Kidney tubule cell (primary cell): ENCODE data around the gene ATRX.
"Not testable (repeated sequence)": the region's sequence is repeated elsewhere in the genome, so short reads cannot be mapped to it uniquely, and the experiment has no call there.

Experiments used
- DNase-seq: peaks from one replicate; pipeline ENCODE4 v3.0.0-alpha.2; 2018; ENCODE audit warnings: low spot score

Gene ATRX

GRCh38 chrX:77622672-77623071, 163.3 kb downstream of the ATRX start:
- no peak for DNase-seq

GRCh38 chrX:77622233-77622632, 163.8 kb downstream of the ATRX start:
- no peak for DNase-seq

- not testable (repeated sequence) for DNase-seq
These were observed 164.6 kb downstream of the ATRX start for GRCh38 chrX:77621453-77621852.

DNA sequence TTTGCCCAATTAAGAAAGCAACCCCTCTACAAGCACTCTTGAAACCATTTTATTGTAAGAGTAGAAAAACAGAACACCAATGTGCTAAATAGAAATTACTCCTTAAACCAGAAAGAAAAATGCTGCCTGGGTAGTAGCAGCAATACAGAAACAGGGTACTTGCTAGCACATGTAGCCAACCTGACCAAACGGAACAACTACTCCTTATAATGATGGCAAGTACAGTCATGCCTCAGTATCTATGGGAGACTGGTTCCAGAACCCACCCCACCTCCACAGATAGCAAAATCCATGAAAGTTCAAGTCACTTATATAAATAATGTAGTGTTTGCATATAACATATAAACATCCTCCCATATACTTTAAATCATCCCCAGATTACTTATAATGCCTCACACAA, 168.8 kb downstream of the ATRX start:
- DNase-seq: no peak

DNA sequence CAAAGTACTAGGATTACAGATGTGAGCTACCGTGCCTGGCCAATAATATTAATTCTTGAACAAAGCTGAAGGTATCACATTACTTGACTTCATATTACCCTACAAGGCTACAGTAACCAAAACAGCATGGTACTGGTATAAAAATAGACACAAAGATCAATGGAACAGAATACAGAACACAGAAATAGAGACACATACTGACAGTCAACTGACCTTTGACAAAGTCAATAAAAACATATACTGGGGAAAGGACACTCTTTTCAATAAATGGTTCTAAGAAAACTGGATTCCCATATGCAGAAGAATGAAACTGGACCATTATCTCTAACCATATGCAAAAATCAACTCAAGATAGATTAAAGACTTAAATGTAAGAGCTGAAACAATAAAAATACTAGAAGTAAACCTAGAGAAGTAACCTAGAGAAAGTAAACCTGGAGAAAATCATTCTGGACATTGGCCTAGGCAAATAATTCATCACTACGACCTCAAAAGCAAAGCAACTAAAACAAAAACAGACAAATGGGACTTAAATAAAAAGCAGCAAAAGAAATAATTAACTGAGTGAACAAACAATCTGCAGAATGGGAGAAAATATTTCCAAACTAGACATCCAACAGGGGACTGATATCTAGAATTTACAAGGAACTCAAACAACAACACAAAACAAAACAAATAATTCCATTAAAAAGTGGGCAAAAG, 182.2 kb downstream of the ATRX start:
- no peak for DNase-seq

DNA sequence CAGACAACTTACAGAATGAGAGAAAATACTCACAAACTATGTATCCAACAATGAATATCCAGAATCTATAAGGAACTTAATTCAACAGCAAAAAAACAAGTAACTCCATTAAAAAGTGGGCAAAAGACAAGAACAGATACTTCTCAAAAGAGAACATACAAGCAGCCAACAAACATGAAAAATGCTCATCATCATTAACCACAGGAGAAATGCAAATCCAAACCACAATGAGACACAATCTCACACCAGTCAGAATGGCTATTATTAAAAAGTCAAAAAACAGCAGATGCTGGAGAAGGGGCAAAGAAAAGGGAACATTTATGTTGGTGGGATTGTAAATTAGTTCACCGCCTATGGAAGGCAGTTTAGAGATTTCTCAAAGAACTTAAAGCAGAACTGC, 188.5 kb downstream of the ATRX start:
- no peak for DNase-seq

- DNase-seq: peak; percentile 40
These were observed 188.9 kb downstream of the ATRX start for GRCh38 chrX:77597090-77597489.

DNA sequence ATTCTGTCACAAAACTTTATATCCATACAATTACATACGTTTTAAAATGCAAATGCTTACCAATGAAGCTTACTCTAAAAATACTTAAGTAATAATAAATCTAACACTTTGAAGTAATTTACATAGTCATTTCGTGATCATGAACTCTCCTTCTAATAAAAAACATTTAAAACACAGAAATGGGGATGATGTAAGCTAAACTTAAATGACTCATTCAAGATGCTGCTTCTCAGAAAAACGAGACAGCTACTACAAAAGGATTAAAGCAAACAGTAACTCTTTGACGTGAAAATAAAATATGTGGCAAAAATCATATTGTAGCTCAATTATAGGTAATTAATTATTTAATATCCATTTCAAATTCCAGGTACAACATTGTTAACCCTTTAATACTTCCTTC, 190.2 kb downstream of the ATRX start:
- DNase-seq: no peak

DNA sequence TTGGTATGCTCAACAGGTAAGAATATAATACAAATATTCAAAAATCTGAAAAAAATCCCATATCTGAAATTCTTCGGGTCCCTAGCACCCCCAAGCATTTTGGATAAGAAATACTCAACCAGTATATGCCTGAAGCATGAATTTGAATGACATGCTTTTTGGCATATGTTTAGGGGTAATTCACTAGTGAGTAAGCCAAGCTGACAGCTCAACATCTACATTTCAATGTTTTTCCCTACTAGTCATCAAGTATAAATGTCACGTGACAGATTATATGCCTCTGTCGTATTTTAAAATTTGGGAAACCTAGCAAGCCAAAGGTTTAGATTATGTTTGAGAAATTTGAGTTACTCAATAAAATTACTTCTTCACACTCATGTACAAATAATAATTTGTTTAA, 213.7 kb downstream of the ATRX start:
- DNase-seq: no peak

DNA sequence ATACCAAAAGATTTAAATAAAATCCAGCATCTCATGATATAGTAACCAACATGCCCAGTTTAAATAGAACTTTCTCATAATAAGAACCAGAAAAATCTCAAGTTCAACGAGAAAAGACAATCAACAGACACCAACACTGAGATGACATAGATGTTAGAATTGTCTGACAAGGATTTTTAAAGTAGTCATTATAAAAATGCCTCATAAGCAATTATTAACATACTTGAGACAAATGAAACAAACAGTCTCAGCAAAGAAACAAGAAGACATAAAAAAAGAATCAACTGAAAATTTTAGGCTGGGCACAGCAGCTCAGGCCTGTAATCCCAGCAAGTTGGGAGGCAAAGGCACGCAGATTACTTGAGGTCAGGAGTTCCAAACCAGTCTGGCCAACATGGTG, 220.7 kb downstream of the ATRX start:
- DNase-seq: no peak

DNA sequence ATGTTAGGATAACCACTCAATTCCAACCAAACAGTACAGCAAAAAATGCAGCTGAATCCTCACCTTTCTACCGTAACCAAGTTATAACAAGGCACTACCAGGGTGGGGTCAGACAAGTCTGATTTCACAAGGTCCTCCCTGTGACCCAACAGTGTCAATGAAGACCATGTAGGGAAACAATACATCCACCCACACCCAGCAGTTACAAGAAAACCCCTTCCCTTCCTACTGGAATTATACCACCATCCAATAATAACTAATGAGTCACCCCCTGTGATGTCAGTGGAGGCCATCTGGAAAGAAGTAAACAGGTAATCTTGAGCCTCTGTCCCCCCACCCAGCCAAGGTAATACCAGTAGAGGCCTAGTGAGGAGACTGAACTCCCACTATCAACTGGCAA, 221.2 kb downstream of the ATRX start:
- peak; percentile 13 for DNase-seq

DNA sequence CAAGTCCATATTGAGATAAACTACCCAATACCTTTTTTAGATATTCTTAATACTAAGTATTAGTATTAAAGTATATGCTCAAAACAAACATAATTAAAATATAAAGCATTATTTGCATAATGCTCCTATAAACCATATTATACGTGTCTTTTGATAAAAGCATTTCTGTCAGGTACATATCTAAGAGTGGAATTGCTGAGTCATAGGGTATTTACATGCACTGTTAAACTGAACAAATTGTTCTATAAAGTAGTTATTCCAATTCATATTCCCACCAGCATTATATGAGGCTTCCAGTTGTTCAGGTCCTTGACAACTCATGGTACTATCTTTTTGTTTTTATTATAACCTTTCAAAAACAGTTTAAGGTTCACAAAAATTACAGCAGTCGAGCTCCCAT, 224.6 kb downstream of the ATRX start:
- DNase-seq: no peak

- DNase-seq: no peak
These were observed 229.7 kb downstream of the ATRX start for GRCh38 chrX:77556276-77556675.

DNA sequence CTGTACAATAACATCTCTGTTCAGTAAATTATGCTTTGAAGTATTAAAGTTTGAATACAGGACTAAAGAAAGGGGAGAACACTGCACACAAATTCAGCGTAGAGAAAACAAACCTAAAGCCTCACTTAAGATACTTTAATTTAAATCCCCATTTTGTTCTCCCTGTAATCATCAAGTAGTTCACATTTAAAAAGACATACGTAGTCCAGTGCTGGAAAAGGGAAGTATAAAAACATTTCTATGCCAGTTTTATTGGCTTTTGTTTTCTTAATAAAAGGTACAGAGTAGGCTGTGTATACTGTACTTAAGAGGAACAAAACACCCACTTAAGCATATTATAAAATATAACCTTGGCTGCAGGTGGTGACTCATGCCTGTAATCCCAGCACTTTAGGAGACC, 237.3 kb downstream of the ATRX start:
- no peak for DNase-seq

DNA sequence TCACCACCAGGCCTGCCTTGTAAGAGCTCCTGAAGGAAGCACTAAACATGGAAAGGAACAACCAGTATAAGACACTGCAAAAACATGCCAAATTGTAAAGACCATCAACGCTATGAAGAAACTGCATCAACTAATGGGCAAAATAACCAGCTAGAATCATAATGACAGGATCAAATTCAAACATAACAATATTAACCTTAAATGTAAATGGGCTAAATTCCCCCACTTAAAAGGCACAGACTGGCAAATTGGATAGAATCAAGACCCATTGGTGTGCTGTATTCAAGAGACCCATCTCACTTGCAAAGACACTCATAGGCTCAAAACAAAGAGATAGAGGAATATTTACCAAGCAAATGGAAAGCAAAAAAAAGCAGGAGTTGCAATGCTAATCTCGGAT, 246.2 kb downstream of the ATRX start:
- DNase-seq: not testable (repeated sequence)

DNA sequence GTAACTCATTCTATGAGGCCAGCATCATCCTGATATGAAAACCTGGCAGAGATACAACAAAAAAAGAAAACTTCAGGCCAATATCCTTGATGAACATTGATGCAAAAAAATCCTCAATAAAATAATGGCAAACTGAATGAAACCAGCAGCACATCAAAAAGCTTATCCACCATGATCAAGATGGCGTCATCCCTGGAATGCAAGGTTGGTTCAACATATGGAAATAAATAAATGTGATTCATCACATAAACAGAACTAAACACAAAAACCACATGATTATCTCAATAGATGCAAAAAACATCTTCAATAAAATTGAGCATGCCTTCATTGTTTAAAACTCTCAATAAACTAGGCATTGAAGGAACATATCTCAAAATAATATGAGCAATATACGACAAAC, 254.8 kb downstream of the ATRX start:
- DNase-seq: not testable (repeated sequence)

GRCh38 chrX:77528034-77528433, 258.0 kb downstream of the ATRX start:
- DNase-seq: no peak

DNA sequence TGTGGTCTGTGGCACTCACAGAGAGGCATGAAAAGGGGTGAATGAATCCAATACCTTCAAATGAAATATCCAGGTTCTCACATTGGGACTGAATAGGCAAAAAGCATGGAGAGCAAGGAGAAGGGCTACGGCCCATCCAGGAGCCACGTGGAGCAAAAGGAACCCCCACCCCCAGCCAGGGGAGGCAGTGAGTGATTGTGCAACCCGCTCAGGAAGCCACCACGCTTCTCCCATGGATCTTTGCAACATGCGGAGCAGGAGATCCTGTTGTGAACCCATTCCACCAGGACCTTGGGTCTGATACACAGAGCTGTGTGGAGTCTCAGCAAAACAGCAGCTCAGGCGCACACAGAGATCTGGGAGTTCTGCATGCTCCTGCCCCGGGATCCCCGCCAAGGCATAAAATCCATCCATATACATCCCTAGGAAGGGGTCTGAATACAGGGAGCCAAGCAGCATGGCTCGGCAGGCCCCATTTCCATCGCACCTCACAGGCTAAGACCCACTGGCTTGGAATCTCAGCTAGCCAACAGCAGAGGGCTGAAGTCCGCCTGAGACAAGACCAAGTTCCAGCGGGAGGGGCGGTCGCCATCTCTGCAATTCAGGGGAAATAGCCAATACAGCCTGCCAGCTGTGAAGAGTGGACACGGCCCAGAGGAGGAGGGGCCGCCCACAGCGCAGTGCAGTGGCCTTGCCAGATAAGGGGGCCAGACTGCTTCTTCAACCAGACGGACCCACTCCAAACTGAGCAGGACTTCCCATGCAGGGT, 258.6 kb downstream of the ATRX start:
- DNase-seq: no peak

DNA sequence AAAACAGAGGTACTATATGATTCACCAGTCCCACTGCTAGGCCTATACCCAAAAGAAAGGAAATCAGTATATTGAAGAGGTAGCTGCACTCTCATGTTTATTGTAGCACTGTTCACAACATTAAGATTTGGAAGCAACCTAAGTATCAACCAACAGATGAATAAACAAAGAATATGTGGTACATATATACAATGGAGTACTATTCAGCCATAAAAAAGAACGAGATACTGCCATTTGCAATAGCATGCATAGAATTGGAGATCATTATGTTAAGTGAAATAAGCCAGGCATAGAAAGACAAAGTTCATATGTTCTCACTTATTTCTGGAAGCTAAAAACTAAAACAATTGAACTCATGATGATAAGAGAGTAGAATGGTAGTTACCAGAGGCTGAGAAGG, 266.3 kb downstream of the ATRX start:
- no peak for DNase-seq

DNA sequence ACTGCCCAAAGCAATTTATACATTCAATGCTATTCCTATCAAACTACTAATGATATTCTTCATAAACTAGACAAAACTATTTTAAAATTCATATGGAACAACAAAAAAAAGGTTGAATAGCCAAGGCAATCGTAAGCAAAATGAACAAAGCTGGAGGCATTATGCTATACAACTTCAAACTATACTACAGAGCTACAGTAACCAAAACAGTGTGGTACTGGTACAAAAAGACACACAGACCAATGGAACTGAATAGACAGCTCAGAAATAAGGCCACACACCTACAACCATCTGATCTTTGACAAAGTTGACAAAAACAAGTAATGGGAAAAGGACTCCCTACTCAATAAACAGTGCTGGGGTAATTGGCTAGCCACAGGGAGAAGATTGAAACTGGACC, 271.8 kb downstream of the ATRX start:
- no peak for DNase-seq

DNA sequence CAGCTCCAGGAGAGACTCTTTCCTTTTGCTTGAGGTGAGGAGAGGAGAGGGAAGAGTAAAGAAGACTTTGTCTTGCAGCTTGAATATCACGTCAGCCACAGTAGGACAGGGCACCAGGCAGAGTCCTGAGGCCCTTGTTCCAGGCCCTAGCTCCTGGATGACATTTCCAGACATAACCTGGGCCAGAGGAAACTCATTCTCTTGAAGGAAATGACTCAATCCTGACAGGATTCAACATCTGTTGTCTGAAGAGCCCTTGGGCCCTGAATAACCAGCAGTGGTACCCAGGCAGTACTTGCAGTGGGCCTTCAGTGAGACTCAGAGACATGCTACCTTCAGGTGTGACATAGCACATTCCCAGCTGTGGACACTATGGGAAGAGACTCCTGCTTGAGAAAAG, 276.0 kb downstream of the ATRX start:
- DNase-seq: peak; percentile 6

- DNase-seq: peak; percentile 8
These were observed 280.8 kb downstream of the ATRX start for GRCh38 chrX:77505227-77505626.

- no peak for DNase-seq
These were observed 283.0 kb downstream of the ATRX start for GRCh38 chrX:77502951-77503525.
